HCT116 (cell line): ENCODE results near the gene HACE1.

Experiments
- POLR2A ChIP-seq: IDR thresholded peaks from 2 replicates; pipeline ENCODE4 v1.7.0; 2011; ENCODE audit warnings: borderline replicate concordance; ENCODE audit not compliant: insufficient read depth, insufficient read length; ENCODE audit errors: extremely low read depth
- SP1 ChIP-seq: IDR thresholded peaks from 2 replicates; pipeline ENCODE4 v1.6.1; 2012; ENCODE audit warnings: low read depth

DNA sequence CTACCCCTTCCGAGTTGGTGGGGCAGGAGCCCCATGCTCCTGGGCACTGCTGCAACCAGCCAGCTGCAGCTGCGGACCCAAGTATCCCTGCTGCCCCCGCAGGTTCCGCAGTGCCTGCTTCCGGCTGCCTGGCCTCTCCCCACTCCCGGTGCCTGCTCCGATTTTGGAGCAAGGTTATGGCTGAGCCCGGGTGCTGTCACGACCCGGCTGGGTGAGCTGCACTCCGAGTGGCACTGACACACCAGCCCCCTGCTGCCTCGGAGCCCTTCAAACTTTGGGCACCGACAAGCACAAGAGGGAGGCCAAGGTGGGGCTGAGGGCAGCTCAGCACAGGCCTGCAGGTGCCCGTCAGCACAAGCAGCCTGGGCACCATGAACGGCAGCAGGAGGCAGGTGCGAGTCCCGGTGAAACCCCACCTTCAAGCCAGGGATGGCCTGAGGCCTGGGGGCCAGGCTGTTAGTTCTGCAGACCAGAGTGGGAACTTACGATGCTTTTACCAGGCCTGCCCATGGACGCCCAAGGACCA, 25.9 kb upstream of the HACE1 start:
- TF ChIP-seq SP1: no peak
- TF ChIP-seq POLR2A: no peak
